Central memory CD8-positive, alpha-beta T cell (primary cell): Measurements from ENCODE around the gene ARHGEF11.
A peak's percentile ranks its signal among the peaks of the same experiment; 100 is the strongest.

Source experiments
- ATAC-seq: fragments of 150-1000 bp; cut with Tn5 transposase; replicated peaks from 2 replicates; pipeline ENCODE4 v1.10.0; 2022; ENCODE audit warnings: mild to moderate bottlenecking, moderate FRiP score, moderate number of reproducible peaks; ENCODE audit not compliant: poor library complexity, severe bottlenecking; ENCODE audit errors: extremely low read depth
- DNase-seq, 2 donors: peaks; one replicate each; pipeline ENCODE4 v3.0.0; 2021; ENCODE audit warnings: low spot score in 2 of 2
- H3K27ac Mint-ChIP-seq: one replicate; pipeline ENCODE4 v1.8.0; 2022; ENCODE audit warnings: low read depth, mild to moderate bottlenecking, moderate library complexity, mixed read lengths
- H3K27me3 Mint-ChIP-seq: one replicate; pipeline ENCODE4 v1.8.0; 2022; ENCODE audit warnings: mixed read lengths
- H3K36me3 Mint-ChIP-seq: one replicate; pipeline ENCODE4 v1.8.0; 2022; ENCODE audit warnings: mild to moderate bottlenecking, moderate library complexity, mixed read lengths; ENCODE audit not compliant: insufficient read depth
- H3K4me1 Mint-ChIP-seq: one replicate; pipeline ENCODE4 v1.8.0; 2022; ENCODE audit warnings: mixed read lengths
- H3K4me3 Mint-ChIP-seq: one replicate; pipeline ENCODE4 v1.8.0; 2022; ENCODE audit warnings: mild to moderate bottlenecking, moderate library complexity, mixed read lengths
- H3K9me3 Mint-ChIP-seq: one replicate; pipeline ENCODE4 v1.8.0; 2022; ENCODE audit warnings: mixed read lengths

Gene ARHGEF11

DNA sequence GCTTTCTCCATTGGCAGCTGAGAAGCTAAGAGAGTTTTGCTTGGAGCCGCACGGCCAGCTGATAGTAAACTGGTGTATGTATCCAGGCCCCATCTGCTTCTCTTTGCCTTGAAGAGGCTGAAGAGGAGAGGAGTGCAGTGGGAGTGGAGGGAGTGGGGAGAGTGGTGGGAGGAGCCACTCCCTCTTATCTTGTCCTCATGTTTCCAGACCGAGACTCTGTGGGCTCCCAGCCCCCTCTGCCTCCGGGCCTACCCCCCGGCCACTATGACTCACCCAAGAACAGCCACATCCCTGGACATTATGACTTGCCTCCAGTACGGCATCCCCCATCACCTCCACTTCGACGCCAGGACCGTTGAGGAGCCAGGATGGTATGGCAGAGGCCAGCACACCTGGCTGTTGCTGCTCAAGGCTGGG is 131.1 kb downstream of the ARHGEF11 start:
- H3K27ac Mint-ChIP-seq = no peak overlapping the region
- no peak overlapping the region for H3K4me3 Mint-ChIP-seq
- no peak for ATAC-seq
- H3K36me3 Mint-ChIP-seq = peaks cover 4% of the 10 kb centered on the region
- H3K27me3 Mint-ChIP-seq = peaks cover 80% of the 10 kb centered on the region
- peaks cover 5% of the 10 kb centered on the region for H3K4me1 Mint-ChIP-seq
- DNase-seq = no peak
- no peaks in the 10 kb centered on the region for H3K9me3 Mint-ChIP-seq

DNA sequence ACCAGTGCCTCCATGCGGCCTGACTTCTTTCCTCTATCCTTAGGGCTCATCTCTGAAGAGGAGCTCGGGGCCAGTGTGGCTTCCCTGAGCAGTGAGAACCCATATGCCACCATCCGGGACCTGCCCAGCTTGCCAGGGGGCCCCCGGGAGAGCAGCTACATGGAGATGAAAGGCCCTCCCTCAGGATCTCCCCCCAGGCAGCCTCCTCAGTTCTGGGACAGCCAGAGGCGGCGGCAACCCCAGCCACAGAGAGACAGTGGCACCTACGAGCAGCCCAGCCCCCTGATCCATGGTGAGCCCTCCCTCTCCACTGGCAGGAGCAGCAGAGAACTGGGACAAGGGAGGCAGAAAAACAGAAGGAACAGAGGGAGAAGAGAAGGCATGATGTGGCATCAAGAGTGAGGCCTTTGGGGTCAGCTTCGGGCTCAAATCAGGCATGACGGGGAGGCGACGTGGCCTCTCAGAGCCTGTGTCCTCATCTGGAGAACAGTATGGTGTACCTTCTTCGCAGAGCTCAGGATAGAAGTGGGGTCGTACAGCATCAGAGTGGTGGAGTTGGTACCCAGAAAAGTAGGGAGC is 131.6 kb downstream of the ARHGEF11 start:
- Mint-ChIP-seq H3K27me3 (peaks cover 74% of the 10 kb centered on the region), H3K36me3 (peaks cover 4% of the 10 kb centered on the region), H3K4me1 (peaks cover 5% of the 10 kb centered on the region), H3K4me3 (no peak overlapping the region), H3K9me3 (no peaks in the 10 kb centered on the region), H3K27ac (no peak overlapping the region)
- ATAC-seq (no peak), DNase-seq (no peak)

DNA sequence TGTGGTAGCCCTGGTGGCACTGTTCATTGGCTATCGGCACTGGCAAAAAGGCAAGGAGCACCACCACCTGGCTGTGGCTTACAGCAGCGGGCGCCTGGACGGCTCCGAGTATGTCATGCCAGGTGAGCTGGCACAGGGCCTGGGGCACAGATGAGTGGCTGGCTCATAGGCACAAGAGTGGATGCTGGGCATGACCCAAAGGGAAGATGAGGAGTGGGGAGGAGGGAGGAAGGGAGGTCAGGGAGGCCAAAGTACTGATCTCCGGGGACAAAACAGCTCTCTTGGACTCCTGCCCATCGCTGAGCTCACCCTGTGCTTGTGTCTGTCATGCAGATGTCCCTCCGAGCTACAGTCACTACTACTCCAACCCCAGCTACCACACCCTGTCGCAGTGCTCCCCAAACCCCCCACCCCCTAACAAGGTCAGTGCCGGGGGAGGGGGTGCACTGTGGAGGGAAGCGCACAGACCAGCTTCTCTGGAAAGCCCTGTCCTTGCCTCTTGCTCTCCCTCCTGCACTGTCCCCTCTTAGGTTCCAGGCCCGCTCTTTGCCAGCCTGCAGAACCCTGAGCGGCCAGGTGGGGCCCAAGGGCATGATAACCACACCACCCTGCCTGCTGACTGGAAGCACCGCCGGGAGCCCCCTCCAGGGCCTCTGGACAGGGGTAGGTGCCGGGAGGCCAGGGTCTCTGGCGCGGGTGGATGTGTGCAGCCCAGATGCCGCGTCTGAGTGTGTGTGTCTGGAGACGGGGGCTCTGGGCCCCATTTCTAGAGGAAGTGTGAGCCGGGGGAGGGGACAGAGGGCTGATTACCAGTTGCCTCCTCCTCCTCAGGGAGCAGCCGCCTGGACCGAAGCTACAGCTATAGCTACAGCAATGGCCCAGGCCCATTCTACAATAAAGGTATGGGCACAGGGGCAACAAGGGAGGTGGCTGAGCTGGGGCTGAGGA is 132.4 kb downstream of the ARHGEF11 start:
- ATAC-seq (no peak), DNase-seq (no peak)
- Mint-ChIP-seq H3K4me1 (peaks cover 5% of the 10 kb centered on the region), H3K4me3 (no peak overlapping the region), H3K27me3 (peaks cover 67% of the 10 kb centered on the region), H3K36me3 (peaks cover 4% of the 10 kb centered on the region), H3K9me3 (no peaks in the 10 kb centered on the region), H3K27ac (no peak overlapping the region)

DNA sequence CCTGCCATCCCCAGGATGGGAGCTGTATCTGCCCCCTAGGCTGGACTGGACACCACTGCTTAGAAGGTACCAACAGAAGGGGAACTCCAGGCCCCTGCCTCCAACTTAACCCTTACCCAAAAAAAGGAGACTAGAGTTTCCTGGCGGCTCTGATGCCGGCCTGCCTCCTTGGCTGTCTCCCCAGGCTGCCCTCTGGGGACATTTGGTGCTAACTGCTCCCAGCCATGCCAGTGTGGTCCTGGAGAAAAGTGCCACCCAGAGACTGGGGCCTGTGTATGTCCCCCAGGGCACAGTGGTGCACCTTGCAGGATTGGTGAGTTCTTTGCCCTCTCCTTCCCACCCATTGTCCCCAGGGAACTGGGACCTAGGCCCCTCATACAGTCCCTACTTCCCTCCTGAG is 133.2 kb downstream of the ARHGEF11 start:
- peaks cover 5% of the 10 kb centered on the region for H3K4me1 Mint-ChIP-seq
- H3K4me3 Mint-ChIP-seq = no peak overlapping the region
- peaks cover 4% of the 10 kb centered on the region for H3K36me3 Mint-ChIP-seq
- no peak overlapping the region for H3K27ac Mint-ChIP-seq
- ATAC-seq (no peak), DNase-seq (no peak)
- no peaks in the 10 kb centered on the region for H3K9me3 Mint-ChIP-seq
- peaks cover 73% of the 10 kb centered on the region for H3K27me3 Mint-ChIP-seq

DNA sequence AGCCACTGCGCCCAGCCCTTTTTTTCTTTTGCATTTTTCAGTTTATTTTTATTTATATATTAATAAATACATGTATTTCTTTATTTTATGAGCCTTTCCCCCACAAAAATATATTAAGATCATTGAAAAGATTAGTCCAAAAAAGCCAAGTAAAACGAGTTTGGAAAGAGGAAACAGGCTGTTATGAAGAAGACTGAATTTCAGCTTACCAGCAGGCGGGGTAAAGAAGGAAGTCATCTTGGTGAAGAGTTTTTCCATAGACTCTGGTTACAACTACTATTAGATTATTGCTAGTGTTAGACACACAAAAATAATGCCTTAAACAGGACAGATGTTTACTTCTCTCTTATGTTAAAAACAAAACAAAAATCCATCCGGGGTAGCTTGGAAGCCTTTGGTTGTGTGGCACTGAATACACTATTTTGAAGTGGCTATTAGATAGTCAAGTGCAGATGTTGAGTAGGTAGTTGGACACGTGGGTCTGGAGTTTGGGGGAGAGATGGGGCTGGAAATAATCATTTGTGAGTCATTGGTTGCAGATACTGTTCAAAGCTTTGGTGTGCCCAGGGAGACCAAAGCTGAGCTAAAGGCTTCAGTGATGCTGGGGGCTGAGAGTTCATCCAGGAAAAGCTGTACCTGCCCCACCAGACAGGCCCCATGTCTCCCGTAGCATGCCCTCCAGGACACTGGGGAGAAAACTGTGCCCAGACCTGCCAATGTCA is 133.8 kb downstream of the ARHGEF11 start:
- peaks cover 4% of the 10 kb centered on the region for H3K36me3 Mint-ChIP-seq
- H3K4me3 Mint-ChIP-seq = no peak overlapping the region

DNA sequence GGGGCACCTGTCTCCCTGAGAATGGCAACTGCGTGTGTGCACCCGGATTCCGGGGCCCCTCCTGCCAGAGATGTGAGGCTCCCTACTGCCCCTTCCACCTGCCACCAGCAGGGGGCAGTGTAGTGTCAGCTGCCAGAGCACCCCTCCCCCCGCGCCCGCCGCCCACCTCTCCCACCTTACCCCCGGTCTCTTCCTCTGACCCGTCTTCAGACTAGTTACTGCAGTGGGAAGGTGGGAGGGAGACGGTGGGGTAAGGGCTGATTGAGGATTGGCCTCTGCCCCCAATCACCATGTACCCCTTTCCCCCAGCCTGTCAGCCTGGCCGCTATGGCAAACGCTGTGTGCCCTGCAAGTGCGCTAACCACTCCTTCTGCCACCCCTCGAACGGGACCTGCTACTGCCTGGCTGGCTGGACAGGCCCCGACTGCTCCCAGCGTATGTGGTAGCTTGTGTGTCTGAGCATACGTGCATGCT is 135.2 kb downstream of the ARHGEF11 start:
- peak in 1 of 2 donors; percentile 37 for DNase-seq
- peaks cover 77% of the 10 kb centered on the region for H3K27me3 Mint-ChIP-seq
- ATAC-seq = peak; percentile 14

More for the DNA sequence above, 133.8 kb downstream of the ARHGEF11 start:
- DNase-seq (no peak), ATAC-seq (no peak)
- H3K27ac Mint-ChIP-seq = no peak overlapping the region
- peaks cover 77% of the 10 kb centered on the region for H3K27me3 Mint-ChIP-seq
- H3K4me1 Mint-ChIP-seq = peaks cover 5% of the 10 kb centered on the region
- no peaks in the 10 kb centered on the region for H3K9me3 Mint-ChIP-seq

DNA sequence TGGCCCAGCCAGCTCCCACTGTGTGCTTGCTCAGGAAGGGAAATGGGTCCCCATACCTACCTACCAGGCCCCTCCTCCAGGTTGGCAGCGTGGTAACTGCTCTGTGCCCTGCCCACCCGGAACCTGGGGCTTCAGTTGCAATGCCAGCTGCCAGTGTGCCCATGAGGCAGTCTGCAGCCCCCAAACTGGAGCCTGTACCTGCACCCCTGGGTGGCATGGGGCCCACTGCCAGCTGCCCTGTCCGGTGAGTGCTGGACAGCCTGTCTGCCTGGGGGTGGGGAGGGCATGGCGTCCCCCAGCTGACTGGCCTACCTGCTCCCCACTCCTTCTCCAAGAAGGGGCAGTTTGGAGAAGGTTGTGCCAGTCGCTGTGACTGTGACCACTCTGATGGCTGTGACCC is 135.9 kb downstream of the ARHGEF11 start:
- Mint-ChIP-seq H3K36me3 (peaks cover 4% of the 10 kb centered on the region), H3K9me3 (no peaks in the 10 kb centered on the region), H3K4me3 (no peak overlapping the region), H3K27ac (no peak overlapping the region), H3K4me1 (peaks cover 5% of the 10 kb centered on the region), H3K27me3 (peaks cover 74% of the 10 kb centered on the region)
- DNase-seq = no peak
- no peak for ATAC-seq

More for the DNA sequence above, 135.2 kb downstream of the ARHGEF11 start:
- H3K9me3 Mint-ChIP-seq = no peaks in the 10 kb centered on the region
- peaks cover 5% of the 10 kb centered on the region for H3K4me1 Mint-ChIP-seq
- H3K27ac Mint-ChIP-seq = no peak overlapping the region
- H3K4me3 Mint-ChIP-seq = no peak overlapping the region
- peaks cover 4% of the 10 kb centered on the region for H3K36me3 Mint-ChIP-seq

DNA sequence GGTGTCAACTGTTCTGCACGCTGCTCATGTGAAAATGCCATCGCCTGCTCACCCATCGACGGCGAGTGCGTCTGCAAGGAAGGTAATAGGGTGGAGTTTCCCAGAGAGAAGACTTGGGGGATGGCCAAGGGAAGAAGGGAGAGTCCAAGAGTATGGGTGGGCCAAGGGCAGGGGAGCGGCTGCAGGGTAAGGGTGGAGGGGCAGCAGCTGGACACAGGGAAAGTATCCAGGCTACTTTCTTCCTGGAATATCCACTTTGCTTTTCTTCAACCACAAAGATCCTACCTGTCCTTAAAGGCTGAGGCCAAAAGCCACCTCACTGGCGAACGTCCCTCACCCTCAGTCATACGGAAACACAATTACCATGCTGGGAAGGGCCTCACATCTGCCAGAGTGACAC is 136.6 kb downstream of the ARHGEF11 start:
- Mint-ChIP-seq H3K9me3 (no peaks in the 10 kb centered on the region), H3K27me3 (peaks cover 72% of the 10 kb centered on the region), H3K4me3 (no peak overlapping the region), H3K27ac (no peak overlapping the region), H3K36me3 (peaks cover 4% of the 10 kb centered on the region), H3K4me1 (peaks cover 5% of the 10 kb centered on the region)
- ATAC-seq = no peak
- no peak for DNase-seq

DNA sequence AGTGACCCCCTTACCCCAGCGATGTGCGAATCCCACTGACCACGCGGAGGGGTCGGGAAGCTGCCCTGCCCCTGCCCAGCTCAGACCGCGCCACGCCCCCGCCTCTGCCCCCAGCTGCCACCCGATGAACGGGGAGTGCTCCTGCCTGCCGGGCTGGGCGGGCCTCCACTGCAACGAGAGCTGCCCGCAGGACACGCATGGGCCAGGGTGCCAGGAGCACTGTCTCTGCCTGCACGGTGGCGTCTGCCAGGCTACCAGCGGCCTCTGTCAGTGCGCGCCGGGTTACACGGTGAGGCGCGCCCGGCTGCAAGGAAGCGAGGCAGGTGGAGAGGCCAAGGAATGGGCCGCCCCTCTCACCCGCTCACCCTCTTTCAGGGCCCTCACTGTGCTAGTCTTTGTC is 137.0 kb downstream of the ARHGEF11 start:
- H3K27me3 Mint-ChIP-seq = peaks cover 72% of the 10 kb centered on the region
- DNase-seq (no peak), ATAC-seq (no peak)
- no peak overlapping the region for H3K27ac Mint-ChIP-seq
- H3K4me1 Mint-ChIP-seq = peaks cover 5% of the 10 kb centered on the region
- no peak overlapping the region for H3K4me3 Mint-ChIP-seq
- H3K36me3 Mint-ChIP-seq = peaks cover 4% of the 10 kb centered on the region
- H3K9me3 Mint-ChIP-seq = no peaks in the 10 kb centered on the region

DNA sequence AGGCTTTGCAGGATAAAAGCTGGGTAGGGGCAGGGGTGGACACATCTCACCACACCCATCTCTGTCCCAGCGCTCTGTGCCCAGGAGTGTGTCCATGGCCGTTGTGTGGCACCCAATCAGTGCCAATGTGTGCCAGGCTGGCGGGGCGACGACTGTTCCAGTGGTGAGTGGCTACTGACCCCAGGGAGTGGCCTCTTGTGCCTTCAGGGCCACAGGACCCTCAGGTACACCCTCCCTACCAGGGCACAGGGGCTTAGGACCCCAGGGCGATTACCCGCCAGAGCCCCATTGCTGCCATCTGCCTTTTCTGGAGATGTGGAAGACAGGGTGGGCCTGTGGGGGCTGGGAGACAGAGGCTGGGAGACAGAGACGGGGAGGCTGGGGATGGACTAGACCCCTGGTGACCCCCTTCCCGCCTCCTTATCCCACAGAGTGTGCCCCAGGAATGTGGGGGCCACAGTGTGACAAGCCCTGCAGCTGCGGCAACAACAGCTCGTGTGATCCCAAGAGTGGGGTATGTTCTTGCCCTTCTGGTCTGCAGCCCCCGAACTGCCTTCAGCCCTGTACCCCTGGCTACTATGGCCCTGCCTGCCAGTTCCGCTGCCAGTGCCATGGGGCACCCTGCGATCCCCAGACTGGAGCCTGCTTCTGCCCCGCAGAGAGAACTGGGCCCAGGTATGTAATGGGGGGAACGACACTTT is 139.2 kb downstream of the ARHGEF11 start:
- Mint-ChIP-seq H3K9me3 (no peaks in the 10 kb centered on the region), H3K27me3 (peaks cover 67% of the 10 kb centered on the region), H3K4me1 (peaks cover 5% of the 10 kb centered on the region), H3K4me3 (no peak overlapping the region), H3K36me3 (peaks cover 4% of the 10 kb centered on the region), H3K27ac (no peak overlapping the region)
- no peak for DNase-seq
- no peak for ATAC-seq

DNA sequence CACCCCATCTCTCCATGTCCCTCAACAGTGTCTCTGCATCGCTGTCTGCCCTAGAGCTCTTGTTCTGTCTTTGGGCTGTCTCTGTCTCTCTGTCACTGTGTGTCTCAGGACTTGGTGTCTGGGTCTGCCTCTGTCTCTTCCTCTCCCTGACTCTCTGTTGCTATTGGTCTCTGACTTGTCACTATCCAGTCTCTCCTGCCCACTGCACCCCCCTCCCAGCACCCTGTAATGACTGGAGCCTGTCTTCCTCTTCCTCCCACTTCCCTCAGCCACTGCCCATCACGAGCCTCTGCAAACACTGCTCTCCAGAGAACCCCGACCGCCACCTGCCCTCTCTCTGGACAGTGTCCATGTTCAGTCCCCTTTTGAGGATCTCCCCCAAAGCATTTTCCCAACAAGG is 139.9 kb downstream of the ARHGEF11 start:
- peaks cover 67% of the 10 kb centered on the region for H3K27me3 Mint-ChIP-seq
- no peak for DNase-seq

DNA sequence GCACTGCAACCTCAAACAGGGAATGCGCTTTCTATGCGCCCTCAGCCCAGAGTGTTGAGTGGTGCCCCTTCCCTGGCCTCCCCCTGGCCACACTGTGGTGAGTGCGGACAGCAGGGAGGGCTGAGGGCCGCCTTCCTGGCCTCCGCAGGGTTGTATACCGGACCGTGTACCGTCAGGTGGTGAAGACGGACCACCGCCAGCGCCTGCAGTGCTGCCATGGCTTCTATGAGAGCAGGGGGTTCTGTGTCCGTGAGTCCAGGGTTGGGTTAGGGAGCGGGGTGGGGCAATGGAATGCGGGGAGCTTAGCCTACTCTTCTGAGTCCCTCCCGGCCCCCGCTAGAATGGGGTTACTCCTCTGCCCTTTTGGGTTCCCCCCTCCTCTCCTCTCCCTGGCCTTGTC is 140.4 kb downstream of the ARHGEF11 start:
- no peak overlapping the region for H3K27ac Mint-ChIP-seq
- H3K36me3 Mint-ChIP-seq = peaks cover 2% of the 10 kb centered on the region
- H3K9me3 Mint-ChIP-seq = no peaks in the 10 kb centered on the region
- H3K4me3 Mint-ChIP-seq = no peak overlapping the region
- H3K4me1 Mint-ChIP-seq = no peaks in the 10 kb centered on the region
- ATAC-seq (no peak), DNase-seq (no peak)
- H3K27me3 Mint-ChIP-seq = peaks cover 64% of the 10 kb centered on the region

More for the DNA sequence above, 139.9 kb downstream of the ARHGEF11 start:
- Mint-ChIP-seq H3K27ac (no peak overlapping the region), H3K36me3 (peaks cover 2% of the 10 kb centered on the region), H3K9me3 (no peaks in the 10 kb centered on the region), H3K4me3 (no peak overlapping the region), H3K4me1 (peaks cover 4% of the 10 kb centered on the region)
- ATAC-seq = no peak
